GM12892 (cell line): Measurements from ENCODE around the gene ARIH1.
"Not testable (repeated sequence)": the region's sequence is repeated elsewhere in the genome, so short reads cannot be mapped to it uniquely, and the experiment has no call there.

Experiments
- POLR2A ChIP-seq: IDR thresholded peaks from 2 replicates; pipeline ENCODE4 v1.6.1; 2011; ENCODE audit warnings: low read depth, low read length, control low read depth
- POLR2AphosphoS5 ChIP-seq: IDR thresholded peaks from 2 replicates; pipeline ENCODE4 v1.6.1; 2011; ENCODE audit warnings: low read depth, low read length, control low read depth

GRCh38 chr15:72628249-72629067, 154.3 kb downstream of the ARIH1 start:
- not testable (repeated sequence) for TF ChIP-seq POLR2A, POLR2AphosphoS5
